DMS 273 (cell line): ENCODE measurements around the gene ANO4.
"Not testable (repeated sequence)": the region's sequence is repeated elsewhere in the genome, so short reads cannot be mapped to it uniquely, and the experiment has no call there.

Source experiments
- DNase-seq: peaks from one replicate; lab custom pipeline; 2025; ENCODE audit not compliant: unreplicated experiment; lab: John Stamatoyannopoulos, UW

Gene ANO4

DNA sequence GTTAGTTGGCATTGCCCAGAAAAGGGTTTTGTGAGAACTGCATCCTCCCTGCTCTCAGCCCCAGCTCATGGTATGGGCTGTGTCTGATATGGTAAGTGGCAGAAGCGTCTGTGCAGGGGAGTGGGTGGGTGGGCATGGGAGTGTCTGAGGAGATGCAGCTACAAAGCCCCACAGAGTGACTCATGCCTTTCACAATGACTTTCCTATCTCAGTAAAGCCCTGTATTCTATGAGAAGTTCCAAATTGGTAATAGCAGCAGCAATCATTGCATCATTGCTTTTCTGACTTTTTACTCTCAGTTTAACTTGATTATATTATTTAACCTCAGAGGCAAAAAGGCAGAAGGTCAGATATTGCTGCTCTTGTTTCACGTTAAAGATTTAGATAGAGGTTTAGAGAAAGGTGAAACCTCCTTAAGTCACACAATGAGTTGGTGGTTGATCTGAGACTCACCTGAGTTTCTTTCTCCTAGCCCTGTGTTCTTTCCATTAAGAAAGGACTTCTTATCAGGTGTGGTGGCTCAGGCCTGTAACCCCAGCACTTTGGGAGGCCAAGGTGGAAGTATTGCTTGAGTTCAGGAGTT, 243.8 kb downstream of the ANO4 start:
- DNase-seq: no peak

DNA sequence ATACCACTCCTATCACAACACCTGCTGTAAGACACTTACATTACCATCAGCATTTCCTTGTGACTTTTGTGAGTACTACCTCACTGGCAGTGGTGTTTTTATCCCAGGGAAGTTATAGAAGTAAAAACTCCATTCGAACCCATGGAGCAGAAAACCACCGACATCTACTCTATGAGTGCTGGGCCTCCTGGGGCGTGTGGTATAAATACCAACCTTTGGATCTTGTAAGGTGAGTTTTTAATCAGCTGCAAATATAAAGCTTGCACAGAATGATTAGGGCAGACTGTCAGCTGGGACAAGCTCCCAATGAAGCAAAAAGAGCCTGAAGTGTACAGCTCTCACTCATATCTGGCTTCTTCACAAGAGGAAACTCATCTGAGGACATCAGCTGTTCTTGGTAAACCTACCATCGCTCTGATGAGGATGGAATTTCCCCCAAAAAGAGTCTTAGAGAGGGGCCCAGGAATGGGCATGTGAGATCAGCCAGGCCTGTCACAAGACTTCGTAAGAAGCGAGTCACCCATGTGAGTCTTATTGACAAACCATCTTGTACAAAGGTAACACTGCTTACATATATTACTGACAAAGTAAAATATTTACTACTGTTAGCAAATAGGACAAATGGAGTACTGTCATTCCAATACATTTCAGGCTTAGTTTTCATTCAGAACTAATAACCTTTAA, 245.4 kb downstream of the ANO4 start:
- DNase-seq: no peak

DNA sequence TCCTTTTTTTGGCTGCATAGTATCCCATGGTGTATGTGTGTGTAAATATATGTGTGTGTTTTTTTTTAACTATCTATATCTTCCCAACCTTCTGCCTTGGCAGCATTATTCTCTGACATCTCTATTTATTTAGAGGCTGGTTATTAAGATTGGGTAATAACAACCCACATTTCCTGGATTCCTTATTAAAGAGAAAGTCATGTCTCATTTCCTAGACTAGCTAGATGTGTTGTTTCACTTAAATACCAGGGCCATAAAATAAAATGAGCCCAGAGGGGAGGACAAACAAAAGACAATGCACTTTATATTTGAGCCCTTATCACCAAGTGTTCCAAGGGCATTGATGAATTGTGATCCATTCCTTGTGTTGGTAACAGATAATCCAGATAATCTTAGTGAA, 246.4 kb downstream of the ANO4 start:
- no peak for DNase-seq

DNA sequence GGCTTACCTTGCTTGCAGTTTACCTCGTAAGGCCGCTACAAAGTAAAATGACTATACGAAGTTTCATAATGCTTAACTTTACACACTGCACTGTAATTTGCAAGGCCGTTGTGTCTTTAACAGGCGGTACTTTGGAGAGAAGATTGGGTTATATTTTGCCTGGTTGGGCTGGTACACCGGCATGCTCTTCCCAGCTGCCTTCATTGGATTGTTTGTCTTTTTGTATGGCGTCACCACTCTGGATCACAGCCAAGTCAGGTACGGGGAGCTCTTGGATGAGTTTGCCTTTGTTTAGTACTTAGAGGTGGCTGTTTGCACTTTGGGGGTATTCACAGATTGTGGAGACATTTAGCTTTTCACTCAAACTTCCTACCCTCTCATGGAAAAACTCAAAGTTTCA, 247.6 kb downstream of the ANO4 start:
- no peak for DNase-seq

DNA sequence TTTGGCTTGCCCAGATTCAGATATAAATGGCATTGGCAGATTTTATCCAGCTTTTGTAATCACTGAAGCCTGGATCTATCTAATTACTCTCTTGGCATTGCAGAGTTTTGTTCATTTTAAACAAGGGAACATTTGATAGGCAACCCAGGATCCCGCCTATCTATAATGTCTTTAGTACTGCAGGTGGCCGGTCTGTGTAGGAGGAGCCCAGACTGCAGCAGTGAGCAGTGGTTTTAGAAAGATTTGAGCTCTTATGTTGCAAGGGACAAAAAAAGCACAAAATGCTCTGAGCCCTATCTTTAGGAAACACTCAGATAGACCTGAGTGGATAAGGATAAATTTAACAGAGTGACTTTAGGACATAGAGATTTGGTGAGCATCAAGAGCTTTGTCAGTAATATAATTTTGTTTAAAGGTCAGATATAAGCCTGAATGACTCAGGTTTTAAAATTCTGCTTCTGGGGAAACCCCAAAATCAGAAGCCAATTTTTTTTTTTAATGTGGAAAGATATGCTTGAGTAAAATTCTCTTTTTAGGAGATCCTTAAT, 250.0 kb downstream of the ANO4 start:
- DNase-seq: no peak

DNA sequence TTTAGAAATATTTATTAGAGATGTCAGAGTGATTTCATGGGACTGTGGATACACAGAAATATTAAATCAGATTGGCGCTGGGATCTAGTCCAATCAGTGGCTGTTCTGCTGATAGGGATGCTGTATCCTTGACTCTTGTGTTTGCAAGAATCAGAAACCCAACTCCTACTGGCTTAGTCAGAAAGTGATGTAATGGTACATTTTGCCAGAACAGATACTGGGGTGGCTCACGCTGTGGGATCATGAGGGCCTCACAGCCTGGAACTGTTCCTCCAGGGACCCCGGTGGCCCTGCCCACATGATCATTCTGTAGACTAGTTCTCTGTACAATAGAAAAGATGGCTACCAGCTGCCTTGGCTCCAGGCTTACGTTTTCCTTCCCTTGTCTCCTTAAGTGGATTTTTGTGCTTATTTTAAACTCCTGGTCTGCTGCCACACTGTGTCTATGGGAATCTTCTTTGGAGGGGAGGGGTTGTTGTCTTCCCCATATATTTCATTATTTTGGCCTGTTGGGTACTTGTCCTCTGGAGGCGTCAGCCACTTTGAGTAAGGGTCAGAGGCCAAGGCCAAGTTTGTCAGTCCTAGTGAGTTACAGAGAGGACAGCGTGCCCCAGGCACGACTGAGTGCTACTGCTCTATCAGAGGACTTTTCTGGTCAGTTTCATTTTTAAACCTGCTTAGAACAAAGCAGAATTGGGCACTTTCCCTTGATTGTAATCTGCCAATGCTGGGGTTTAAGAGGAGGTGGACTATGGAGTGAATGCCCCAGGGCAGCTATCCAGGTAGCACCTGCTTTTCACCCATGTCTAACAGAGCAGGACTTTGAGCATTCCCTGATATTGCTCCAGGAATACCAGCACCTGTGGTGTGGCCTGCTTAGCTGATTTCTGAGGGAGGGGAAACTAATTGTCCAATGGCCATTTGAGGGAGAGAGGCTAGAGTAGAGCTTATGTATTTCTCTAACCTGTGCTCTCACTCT, 251.2 kb downstream of the ANO4 start:
- DNase-seq: no peak

DNA sequence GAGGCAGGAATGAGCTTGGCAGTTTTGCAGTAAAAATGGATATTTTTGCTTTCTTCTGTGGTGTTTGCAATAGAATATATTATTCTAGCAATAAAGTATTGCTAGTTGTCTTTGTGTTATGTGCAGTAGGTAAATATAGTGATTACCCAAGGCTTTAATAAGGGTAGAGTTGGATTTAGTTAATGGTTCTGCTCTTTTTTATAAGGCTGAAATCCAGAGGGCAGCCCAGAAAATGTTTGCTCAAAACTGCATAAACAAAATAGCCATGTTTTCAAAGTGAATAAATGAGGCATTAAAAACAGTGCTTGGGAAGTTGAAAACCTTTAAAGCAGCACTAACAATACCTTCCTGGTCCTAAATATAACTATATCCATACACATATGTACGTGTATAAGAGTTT, 253.1 kb downstream of the ANO4 start:
- no peak for DNase-seq

DNA sequence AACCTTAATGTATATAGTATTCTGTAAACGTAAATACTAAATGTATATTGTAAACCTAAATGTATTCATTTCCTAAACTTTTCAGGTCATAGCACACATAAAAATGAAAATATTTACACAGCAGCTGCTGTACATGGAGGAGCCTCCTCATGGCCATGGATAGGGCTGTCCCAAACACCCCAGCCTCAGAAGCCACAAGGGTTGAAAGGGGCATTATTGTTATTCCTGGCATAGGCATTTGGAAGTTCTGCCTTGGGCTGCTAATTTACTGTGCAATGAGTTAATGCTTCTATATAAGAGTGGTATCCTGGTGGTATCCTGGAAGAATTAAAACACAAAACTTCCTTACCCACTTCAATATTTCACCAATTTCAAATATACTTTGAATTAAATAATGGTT, 256.1 kb downstream of the ANO4 start:
- no peak for DNase-seq

DNA sequence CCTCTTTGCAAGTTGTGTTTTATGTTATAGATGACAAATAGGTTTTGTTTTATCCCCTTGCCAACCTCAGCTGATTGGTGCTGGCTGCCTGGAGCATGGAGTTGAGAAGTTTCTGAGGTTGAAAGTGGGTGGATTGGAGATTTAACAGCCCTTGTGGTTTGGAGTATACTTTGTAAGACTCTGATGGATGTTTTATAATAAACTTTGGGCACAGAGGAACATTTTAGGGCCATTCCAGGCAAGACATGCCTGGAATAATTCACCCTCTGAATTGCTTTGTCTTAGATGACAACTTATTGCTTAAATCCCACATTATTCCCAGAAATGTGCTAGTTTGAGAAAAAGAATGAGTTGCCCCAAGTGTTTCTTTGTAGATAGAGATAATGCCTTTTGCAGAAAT, 256.6 kb downstream of the ANO4 start:
- no peak for DNase-seq

DNA sequence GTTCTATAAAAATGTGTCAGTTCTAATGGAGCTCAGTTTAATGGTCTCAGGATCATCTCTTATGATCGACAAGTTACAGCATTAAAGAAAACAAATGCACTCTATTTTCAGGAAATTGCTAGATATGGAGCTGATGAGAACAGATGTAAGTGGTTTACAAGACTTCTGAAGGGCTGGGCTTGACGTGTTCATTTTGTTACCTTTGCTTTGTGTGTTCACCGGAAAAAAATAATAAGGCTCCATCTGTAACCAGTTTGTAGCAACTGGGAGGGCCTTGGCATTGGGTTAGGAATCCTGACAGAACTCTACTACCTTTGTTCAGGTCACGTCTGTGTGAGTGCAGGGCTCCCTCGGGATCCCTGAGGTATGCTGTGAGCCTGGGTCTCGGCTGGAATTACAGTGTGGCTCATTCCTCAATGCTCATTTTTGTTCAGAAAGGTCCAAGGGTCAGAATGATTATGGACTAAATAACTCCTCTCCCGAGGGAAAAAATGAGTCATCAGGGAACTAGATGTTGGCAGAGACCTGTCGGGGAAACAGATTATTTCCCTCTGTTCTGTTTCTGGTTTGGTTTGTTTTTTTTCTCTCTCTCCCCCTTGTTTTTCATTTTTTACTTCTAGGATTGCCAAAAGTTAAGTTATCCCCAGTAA, 257.4 kb downstream of the ANO4 start:
- DNase-seq: peak; percentile 49

DNA sequence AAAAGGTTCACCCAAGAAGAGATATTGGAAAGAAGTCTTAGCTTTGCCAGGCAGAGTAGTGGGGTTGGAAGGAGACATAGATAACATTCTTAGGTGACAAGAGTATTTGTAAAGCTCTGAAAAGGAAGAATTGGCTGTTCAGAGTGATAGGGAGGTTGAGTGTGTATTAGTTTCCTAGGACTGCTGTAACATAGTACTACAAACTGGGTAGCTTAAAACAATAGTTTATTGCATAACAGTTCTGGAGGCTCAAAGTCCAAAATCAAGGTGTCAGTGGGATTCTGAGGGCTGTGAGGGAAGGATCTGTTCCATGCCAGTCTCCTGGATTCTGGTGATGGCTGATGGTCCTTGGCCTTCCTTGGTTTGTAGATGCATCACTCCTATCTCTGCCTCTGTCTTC, 258.6 kb downstream of the ANO4 start:
- no peak for DNase-seq

DNA sequence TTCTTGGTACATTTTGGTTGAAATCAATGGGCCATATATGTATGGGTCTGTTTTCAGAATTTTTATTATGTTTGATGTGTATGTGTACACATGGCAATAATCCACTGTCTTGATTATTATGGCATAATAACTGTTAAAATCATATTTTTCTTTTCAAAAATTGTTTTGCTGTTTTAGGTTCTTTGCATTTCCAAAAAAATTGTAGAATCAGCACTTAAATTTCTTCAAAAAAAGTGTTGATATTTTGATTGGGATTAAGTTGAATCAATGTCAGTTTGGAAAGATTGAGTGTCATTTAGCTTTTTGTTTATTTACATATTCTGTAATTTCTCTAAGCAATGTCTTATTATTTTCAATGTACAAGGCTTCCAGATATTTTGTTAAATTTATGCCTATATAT, 261.4 kb downstream of the ANO4 start:
- DNase-seq: no peak

DNA sequence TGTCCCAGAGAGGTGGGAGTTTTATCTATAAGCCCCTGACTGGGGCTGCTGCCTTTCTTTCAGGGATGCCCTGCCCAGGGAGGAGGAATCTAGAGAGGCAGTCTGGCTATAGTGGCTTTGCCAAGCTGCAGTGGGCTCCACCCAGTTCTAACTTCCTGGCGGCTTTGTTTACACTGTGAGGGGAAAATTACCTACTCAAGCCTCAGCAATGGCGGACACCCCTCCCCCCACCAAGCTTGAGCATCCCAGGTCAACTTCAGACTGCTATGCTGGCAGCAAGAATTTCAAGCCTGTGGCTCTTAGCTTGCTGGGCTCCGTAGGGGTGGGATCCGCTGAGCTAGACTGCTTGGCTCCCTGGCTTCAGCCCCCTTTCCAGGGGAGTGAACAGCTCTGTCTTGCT, 267.9 kb downstream of the ANO4 start:
- not testable (repeated sequence) for DNase-seq

DNA sequence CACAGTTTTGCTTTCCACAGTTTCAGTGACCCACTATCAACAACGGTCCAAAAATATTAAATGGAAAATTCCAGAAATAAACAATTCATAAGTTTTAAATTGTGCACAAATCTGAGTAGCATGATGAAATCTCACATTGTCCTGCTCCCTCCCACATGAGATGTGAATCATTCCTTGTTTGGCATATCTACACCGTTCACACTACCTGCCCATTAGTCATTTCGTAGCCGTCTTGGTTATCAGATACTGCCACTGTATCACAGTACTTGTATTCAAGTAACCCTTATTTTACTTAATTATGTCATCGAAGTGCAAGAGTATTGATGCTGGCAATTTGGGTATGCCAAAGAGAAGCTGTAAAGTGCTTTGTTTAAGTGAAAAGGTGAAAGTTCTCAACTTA, 270.1 kb downstream of the ANO4 start:
- DNase-seq: no peak

DNA sequence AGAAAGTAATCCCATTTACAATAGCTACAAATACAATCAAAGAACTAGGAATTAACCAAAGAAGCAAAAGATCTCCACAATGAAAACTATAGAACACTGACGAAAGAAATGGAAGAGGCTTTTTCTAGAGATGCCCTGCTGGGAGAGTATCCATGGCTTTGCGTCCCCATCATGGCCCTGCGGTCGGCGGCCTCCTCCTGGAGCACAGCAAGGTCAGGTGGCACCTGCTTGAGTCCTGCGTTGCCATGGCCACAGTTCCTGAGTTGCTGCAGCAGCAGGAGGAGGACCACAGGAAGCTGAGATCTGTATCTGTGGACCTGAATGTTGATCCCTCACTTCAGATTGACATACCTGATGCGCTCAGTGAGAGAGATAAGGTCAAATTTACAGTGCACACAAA, 271.9 kb downstream of the ANO4 start:
- DNase-seq: no peak

DNA sequence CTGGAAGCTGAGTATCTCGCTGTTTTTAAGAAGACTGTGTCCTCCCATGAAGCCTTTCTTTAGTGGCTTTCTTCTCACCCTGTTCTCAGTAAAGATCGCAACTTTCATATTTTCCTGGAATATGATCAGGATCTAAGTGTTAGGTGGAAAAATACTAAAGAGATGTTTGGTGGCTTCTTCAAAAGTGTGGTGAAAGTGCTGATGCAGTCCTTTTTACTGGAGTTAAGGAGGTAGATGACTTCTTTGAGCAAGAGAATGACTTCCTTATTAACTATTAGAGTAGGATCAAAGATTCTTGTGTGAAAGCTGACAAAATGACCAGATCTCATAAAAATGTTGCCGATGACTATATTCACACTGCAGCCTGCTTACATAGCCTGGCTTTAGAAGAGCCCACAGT, 273.8 kb downstream of the ANO4 start:
- DNase-seq: no peak

DNA sequence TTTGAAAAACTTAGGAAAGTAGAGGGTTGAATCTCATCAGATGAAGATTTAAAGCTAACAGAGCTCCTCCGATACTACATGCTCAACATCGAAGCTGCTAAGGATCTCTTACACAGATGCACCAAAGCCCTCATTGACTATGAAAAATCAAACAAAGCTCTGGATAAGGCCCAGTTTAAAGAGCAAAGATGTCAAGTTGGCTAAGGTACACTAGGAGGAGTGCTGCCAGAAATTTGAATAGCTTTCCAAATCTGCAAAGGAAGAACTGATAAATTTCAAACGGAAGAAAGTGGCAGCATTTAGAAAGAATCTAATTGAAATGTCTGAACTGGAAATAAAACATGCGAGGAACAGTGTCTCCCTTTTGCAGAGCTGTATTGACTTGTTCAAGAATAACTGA, 274.3 kb downstream of the ANO4 start:
- DNase-seq: no peak

DNA sequence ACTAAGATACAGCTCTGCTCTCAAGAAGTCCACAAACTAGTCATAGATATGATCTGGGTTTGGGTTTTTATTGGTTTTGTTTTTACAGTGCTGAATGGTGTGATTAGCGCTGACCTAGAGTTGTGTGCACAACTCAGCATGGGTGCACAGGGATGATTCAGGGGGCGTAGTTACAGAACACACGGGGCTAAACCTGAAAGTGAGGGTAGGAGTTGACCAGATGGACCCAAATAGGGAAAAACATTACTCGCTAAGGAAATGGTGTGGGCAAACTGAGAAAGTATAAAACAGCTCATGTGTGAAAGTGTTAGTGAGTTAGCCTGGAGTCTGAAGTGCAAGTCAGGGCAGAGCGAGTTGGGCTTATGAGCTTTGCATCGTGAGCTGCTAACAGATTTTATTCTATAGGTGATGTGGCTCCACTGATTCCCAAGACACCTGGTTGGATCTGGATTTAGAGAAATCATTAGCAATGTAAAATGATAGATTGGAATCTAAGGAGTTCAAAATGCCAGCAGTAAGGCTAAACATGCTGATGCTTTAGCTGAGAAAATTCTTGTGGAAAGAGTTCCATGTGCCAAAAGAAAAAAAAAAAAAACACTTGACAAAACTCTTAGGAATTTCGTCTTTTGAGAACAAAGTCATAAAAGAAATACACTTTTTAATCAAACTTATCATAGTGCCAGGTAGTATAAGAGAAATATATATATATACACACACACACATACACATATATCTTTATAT, 280.5 kb downstream of the ANO4 start:
- no peak for DNase-seq

DNA sequence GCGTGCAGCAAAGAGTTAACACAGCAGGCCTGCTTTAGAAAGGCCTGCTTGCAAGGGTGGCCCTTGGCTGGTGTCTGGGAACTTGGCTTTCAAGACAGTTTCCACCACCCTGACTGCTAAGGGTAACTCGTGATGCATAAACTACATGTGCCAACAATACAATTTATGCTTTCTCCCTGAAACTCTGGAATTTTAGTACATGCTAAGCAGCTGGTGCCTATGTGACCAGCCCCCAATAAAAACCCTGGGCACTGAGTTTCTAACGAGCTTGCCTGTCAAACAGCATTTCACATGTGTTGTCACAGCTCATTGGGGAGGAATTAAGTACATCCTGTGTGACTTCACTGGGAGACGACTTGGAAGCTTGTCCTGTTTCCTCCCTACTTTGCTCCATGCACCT, 282.3 kb downstream of the ANO4 start:
- DNase-seq: no peak

DNA sequence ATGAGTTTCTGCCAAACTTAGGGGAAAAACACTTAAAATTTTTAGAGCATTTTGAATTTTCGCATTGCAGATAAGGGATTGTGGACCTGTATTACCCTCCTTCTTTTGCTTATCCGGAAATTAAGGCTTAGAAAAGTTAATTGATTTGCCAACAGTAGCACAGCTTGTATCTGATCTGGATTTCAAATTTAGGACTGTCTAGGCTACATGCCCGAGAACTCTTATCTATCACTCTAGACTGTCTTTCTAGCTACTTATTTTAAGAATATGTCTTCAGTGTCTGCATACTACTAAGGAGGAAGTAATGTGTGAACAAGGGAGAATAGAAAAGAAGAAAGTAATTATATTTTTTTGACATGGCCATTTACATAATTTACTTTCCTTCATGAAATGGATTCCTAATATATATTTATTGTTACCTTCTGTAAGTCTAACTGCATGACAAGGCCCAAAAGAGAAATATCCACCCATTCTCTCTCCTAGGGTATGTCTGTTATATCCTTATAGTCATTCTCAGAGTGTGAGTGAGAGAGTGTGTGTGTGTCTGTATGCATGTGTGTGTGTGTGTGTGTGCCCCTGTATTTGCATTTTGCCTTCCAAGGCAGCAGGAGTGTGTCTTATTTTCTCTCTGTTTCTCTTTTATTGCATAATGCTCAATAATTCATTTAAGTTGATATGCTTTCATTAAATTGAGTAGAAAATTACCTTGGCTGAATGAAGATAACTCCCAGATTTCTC, 283.4 kb downstream of the ANO4 start:
- DNase-seq: no peak
